ENCODE measurements around the gene TRIM50. TPM values are rescaled to one million over a fixed set of nuclear protein-coding genes. Genes with fewer than 3 reads are reported as not detected.
A peak's percentile ranks its signal among the peaks of the same experiment; 100 is the strongest.
"Not testable (repeated sequence)": the region's sequence is repeated elsewhere in the genome, so short reads cannot be mapped to it uniquely, and the experiment has no call there.

The TRIM50 gene
- total RNA-seq, 1 donor from 2014 or later: not detected

DNA sequence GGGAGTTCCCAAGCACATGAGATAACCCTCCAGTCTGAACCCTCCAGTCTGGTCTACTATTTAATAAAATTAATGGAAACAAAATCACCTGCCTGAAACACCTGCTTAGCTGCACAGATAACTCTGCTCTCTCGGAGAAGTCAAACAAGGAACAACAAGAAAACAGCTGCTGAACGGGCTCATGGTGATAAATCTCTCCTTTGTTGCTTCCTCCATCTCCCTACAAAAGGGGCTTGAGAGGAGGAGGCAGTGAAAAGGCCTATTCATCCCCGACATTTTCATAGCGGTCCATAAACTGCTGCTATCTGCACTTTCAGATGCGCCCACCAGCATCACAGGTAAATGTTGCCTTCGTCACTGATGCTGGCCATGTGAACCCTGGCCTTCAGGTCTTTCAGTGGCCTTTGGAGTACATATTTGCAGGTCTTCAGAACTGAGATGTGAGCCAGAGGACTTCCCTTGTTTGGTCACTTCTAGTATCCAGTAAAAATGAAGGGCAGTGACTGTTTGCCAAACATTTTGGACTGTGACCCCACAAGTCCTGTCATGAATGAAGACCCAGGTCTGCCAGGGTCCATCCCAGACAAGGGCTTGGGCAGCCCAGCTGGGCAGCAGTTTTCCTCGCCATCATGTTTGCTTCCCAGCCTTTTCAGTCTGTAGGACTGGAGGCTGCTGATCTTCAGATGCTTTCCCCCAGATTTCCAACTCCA is 15.9 kb upstream of the TRIM50 start:
- Mint-ChIP-seq H3K27ac (no peak overlapping the region), H3K4me3 (ENCODE audit: low read depth) (no peak overlapping the region), H3K27me3 (ENCODE audit: low read depth) (peaks cover 8% of the 10 kb centered on the region), H3K9me3 (no peaks in the 10 kb centered on the region), H3K36me3 (ENCODE audit: low read depth) (no peaks in the 10 kb centered on the region), H3K4me1 (ENCODE audit: low read depth) (no peaks in the 10 kb centered on the region)
- intact Hi-C loops (cut with micrococcal nuclease): no loop called here
- no peak for DNase-seq (ENCODE audit: low spot score)

GRCh38 chr7:73342645-73343044 is 14.8 kb upstream of the TRIM50 start:
- no peaks in the 10 kb centered on the region for H3K4me1 Mint-ChIP-seq (ENCODE audit: low read depth)
- no peaks in the 10 kb centered on the region for H3K36me3 Mint-ChIP-seq (ENCODE audit: low read depth)
- intact Hi-C loops (cut with micrococcal nuclease): no loop called here
- H3K27ac Mint-ChIP-seq: no peak overlapping the region
- no peaks in the 10 kb centered on the region for H3K9me3 Mint-ChIP-seq
- H3K27me3 Mint-ChIP-seq (ENCODE audit: low read depth): peaks cover 8% of the 10 kb centered on the region
- no peak overlapping the region for H3K4me3 Mint-ChIP-seq (ENCODE audit: low read depth)
- no peak for DNase-seq (ENCODE audit: low spot score)

- DNase-seq (ENCODE audit: low spot score): no peak
- Mint-ChIP-seq H3K9me3 (no peaks in the 10 kb centered on the region), H3K36me3 (ENCODE audit: low read depth) (no peaks in the 10 kb centered on the region), H3K4me3 (ENCODE audit: low read depth) (no peak overlapping the region), H3K27ac (no peak overlapping the region), H3K27me3 (ENCODE audit: low read depth) (peaks cover 8% of the 10 kb centered on the region), H3K4me1 (ENCODE audit: low read depth) (no peaks in the 10 kb centered on the region)
- intact Hi-C loops (cut with micrococcal nuclease): no loop called here
Measured at GRCh38 chr7:73341877-73342276, 14.0 kb upstream of the TRIM50 start.

GRCh38 chr7:73340514-73340913 is 12.6 kb upstream of the TRIM50 start:
- no peaks in the 10 kb centered on the region for H3K9me3 Mint-ChIP-seq
- intact Hi-C loops (cut with micrococcal nuclease): no loop called here

DNA sequence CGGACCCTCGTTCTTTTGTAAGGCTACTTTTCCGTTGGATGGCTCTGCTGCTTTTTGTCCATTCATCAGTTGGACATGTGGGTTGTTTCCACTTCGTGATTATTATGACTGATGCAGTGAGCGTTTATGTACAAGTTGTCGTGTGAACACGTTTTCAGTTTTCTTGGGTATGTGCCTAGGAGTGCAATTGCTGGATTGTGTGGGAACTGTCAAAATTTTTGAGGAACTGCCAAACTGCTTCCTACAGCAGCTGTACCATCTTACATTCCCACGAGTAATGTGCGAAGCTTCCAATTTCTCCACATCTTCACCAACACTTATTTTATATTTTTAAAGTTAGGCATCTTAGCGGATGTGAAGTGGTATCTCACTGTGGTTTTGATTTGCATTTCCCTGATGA is 10.4 kb upstream of the TRIM50 start:
- Mint-ChIP-seq H3K4me1 (ENCODE audit: low read depth) (no peaks in the 10 kb centered on the region), H3K4me3 (ENCODE audit: low read depth) (no peak overlapping the region), H3K36me3 (ENCODE audit: low read depth) (no peaks in the 10 kb centered on the region), H3K9me3 (no peaks in the 10 kb centered on the region), H3K27ac (no peak overlapping the region), H3K27me3 (ENCODE audit: low read depth) (peaks cover 10% of the 10 kb centered on the region)
- intact Hi-C loops (cut with micrococcal nuclease): no loop called here
- no peak for DNase-seq (ENCODE audit: low spot score)

More at GRCh38 chr7:73340514-73340913, 12.6 kb upstream of the TRIM50 start:
- Mint-ChIP-seq H3K27me3 (ENCODE audit: low read depth) (peaks cover 10% of the 10 kb centered on the region), H3K27ac (no peak overlapping the region), H3K4me3 (ENCODE audit: low read depth) (no peak overlapping the region), H3K36me3 (ENCODE audit: low read depth) (no peaks in the 10 kb centered on the region), H3K4me1 (ENCODE audit: low read depth) (no peaks in the 10 kb centered on the region)
- no peak for DNase-seq (ENCODE audit: low spot score)

- Mint-ChIP-seq H3K4me3 (ENCODE audit: low read depth) (no peak overlapping the region), H3K36me3 (ENCODE audit: low read depth) (no peaks in the 10 kb centered on the region), H3K4me1 (ENCODE audit: low read depth) (no peaks in the 10 kb centered on the region), H3K27ac (no peak overlapping the region), H3K27me3 (ENCODE audit: low read depth) (peaks cover 5% of the 10 kb centered on the region), H3K9me3 (no peaks in the 10 kb centered on the region)
- intact Hi-C loops (cut with micrococcal nuclease): no loop called here
- DNase-seq (ENCODE audit: low spot score): no peak
Measured at GRCh38 chr7:73332447-73332846, 4.6 kb upstream of the TRIM50 start.

DNA sequence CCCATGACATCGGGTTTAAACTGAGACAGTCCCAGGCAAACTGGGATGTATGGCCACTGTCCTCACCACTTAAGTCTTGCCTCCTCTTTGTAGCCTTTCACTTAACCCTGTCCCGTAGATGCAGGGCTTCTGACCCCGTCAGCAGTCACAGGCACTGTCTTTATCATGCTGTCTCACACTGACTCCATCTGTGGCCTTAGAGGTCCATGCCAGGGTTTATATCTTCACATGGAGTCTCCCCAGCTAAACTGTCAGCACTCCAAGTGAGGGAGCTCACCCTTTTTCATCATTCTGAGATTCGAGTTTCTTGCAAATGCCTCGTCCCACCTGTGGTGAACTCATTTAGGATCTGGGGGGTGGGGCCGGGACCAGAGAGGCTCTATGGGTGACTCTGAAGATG is 2.9 kb upstream of the TRIM50 start:
- Mint-ChIP-seq H3K4me3 (ENCODE audit: low read depth) (no peak overlapping the region), H3K27me3 (ENCODE audit: low read depth) (peaks cover 3% of the 10 kb centered on the region), H3K4me1 (ENCODE audit: low read depth) (peaks cover 1% of the 10 kb centered on the region), H3K36me3 (ENCODE audit: low read depth) (no peaks in the 10 kb centered on the region), H3K27ac (no peak overlapping the region), H3K9me3 (no peaks in the 10 kb centered on the region)
- no peak for DNase-seq (ENCODE audit: low spot score)
- intact Hi-C loops (cut with micrococcal nuclease): no loop called here

DNA sequence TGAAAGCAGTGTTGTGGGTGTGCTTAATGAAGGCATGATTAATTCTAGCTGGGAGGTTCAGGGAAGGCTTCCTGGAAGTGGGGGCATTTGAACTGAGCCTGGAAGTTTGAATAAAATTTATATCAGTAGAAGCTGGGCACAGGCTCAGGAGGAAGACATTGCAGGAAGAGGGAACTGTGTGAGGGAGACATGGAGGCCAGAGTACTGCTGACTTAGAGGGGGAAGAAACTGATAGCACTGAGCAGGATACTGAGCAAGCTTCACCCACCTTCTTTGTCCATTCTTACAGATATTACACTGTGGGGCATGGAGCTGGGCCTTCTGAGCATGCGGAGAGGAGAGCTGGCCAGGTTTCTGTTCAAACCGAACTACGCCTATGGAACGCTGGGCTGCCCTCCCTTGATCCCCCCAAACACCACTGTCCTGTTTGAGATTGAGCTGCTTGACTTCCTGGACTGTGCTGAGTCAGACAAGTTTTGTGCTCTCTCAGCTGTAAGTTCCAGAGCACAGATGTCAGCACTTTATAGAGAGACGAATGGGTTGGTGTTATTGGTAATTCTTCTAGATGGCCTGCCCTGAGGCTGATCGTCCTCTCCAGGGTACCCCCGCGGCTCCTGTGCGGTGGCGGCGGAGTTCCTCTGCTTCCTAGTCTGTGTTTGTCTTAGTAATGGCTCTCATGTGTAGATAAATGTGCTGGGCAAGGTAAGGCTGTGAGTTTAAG is 2.1 kb upstream of the TRIM50 start:
- Mint-ChIP-seq H3K27ac (no peak overlapping the region), H3K4me3 (ENCODE audit: low read depth) (no peak overlapping the region), H3K36me3 (ENCODE audit: low read depth) (no peaks in the 10 kb centered on the region), H3K27me3 (ENCODE audit: low read depth) (peaks cover 3% of the 10 kb centered on the region), H3K9me3 (no peaks in the 10 kb centered on the region), H3K4me1 (ENCODE audit: low read depth) (peaks cover 1% of the 10 kb centered on the region)
- intact Hi-C loops (cut with micrococcal nuclease): loop anchor here (10.0 kb wide), 1 partner anchor 125 kb away; no protein-coding TSS in a partner anchor
- no peak for DNase-seq (ENCODE audit: low spot score)

DNA sequence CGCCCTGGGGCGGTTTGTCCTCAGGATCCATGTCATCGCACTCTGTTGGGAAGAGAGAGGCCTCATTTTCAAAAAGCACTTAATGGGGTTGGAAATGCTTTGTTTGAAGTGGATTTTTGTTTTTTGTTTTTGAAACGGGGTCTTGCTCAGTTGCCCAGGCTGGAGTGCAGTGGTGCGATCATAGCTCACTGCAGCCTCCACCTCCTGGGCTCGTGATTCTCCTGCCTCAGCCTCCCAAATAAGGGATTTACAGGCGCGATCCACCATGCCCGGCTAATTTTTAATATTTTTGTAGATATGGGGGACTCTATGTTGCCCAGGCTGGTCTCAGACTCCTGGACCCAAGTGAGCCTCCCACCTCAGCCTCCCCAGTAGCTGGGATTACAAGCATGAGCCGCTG is 814 bp upstream of the TRIM50 start:
- H3K4me1 Mint-ChIP-seq (ENCODE audit: low read depth): peaks cover 4% of the 10 kb centered on the region
- H3K36me3 Mint-ChIP-seq (ENCODE audit: low read depth): no peaks in the 10 kb centered on the region
- H3K27ac Mint-ChIP-seq: no peak overlapping the region
- no peak for DNase-seq (ENCODE audit: low spot score)
- intact Hi-C loops (cut with micrococcal nuclease): loop anchor here (10.0 kb wide), 1 partner anchor 126 kb away; no protein-coding TSS in a partner anchor
- no peak overlapping the region for H3K4me3 Mint-ChIP-seq (ENCODE audit: low read depth)
- peaks cover 3% of the 10 kb centered on the region for H3K27me3 Mint-ChIP-seq (ENCODE audit: low read depth)
- no peaks in the 10 kb centered on the region for H3K9me3 Mint-ChIP-seq

GRCh38 chr7:73327449-73327848 is 433 bp downstream of the TRIM50 start:
- H3K4me3 Mint-ChIP-seq (ENCODE audit: low read depth); DNase-seq (ENCODE audit: low spot score); H3K9me3 Mint-ChIP-seq; H3K27me3 Mint-ChIP-seq (ENCODE audit: low read depth); H3K27ac Mint-ChIP-seq; H3K4me1 Mint-ChIP-seq (ENCODE audit: low read depth); H3K36me3 Mint-ChIP-seq (ENCODE audit: low read depth): not testable (repeated sequence)
- intact Hi-C loops (cut with micrococcal nuclease): loop anchor here (10.0 kb wide), 1 partner anchor 127 kb away; no protein-coding TSS in a partner anchor

DNA sequence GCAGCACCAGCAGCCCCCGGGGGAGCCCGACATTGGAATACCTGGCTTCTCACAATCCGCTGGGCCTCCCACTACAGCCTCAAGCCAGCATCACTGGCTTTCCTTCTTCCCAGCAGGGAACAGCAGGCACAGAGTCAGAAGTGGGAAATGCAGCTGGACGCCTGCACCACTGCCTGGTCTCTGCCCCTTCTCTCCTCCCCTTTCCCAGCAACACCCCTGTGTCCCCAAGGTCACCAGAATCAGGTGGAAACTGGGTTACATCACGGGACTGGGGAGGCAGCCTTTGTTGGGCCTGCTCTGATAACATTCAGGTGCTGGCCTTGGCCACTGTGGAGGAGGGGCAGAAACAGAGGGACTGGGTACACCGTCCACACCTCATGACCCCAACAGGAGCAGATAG is 2.5 kb downstream of the TRIM50 start:
- H3K9me3 Mint-ChIP-seq; H3K27ac Mint-ChIP-seq; H3K4me3 Mint-ChIP-seq (ENCODE audit: low read depth); H3K27me3 Mint-ChIP-seq (ENCODE audit: low read depth); DNase-seq (ENCODE audit: low spot score); H3K36me3 Mint-ChIP-seq (ENCODE audit: low read depth); H3K4me1 Mint-ChIP-seq (ENCODE audit: low read depth): not testable (repeated sequence)
- intact Hi-C loops (cut with micrococcal nuclease): loop anchor here (10.0 kb wide), 1 partner anchor 129 kb away; no protein-coding TSS in a partner anchor

- H3K9me3 Mint-ChIP-seq; H3K27me3 Mint-ChIP-seq (ENCODE audit: low read depth); H3K36me3 Mint-ChIP-seq (ENCODE audit: low read depth); H3K4me1 Mint-ChIP-seq (ENCODE audit: low read depth); H3K27ac Mint-ChIP-seq: not testable (repeated sequence)
- intact Hi-C loops (cut with micrococcal nuclease): loop anchor here (10.0 kb wide), 1 partner anchor 131 kb away; no protein-coding TSS in a partner anchor
- peak; percentile 23 for DNase-seq (ENCODE audit: low spot score)
- peak overlapping the region; percentile 57 for H3K4me3 Mint-ChIP-seq (ENCODE audit: low read depth)
Measured at GRCh38 chr7:73324081-73324845, 3.6 kb downstream of the TRIM50 start.
